Motor neuron (in vitro differentiated cells): ENCODE data around the gene FAM135A. TPM values are rescaled to one million over a fixed set of nuclear protein-coding genes. Genes with fewer than 3 reads are reported as not detected.
A peak's percentile ranks its signal among the peaks of the same experiment; 100 is the strongest.
"Not testable (repeated sequence)": the region's sequence is repeated elsewhere in the genome, so short reads cannot be mapped to it uniquely, and the experiment has no call there.

ENCODE experiments used
- ATAC-seq, 8 experiments: fragments of 200-7000 bp; cut with Tn5 transposase; replicated peaks in 6 of 8; 2 replicates each; pipeline ENCODE4 v1.8.0; 2021; ENCODE audit warnings: mild to moderate bottlenecking in 8 of 8, moderate library complexity in 8 of 8
- H3K27ac ChIP-seq, 2 donors: fragments of 250-450 bp; sonication (Bioruptor Pico); 2 replicates each; pipeline ENCODE4 v1.9.0; 2021; ENCODE audit warnings: antibody characterized with exemption in 2 of 2, mild to moderate bottlenecking in 2 of 2, moderate library complexity in 1 of 2
- H3K4me1 ChIP-seq, 2 donors: fragments of 250-450 bp; sonication (Bioruptor Pico); replicated peaks in 1 of 2; 2 replicates each; pipeline ENCODE4 v1.6.1; 2021; ENCODE audit warnings: antibody characterized with exemption in 2 of 2, mild to moderate bottlenecking in 2 of 2, moderate library complexity in 1 of 2
- H3K4me3 ChIP-seq, 5 donors: fragments of 250-450 bp; sonication (Bioruptor Pico); 2 replicates each; pipeline ENCODE4 v1.9.0; 2021; ENCODE audit warnings: antibody characterized with exemption in 5 of 5, mild to moderate bottlenecking in 5 of 5, moderate library complexity in 4 of 5
- WGBS, 10 experiments: fragments of 450-650 bp; shearing (Covaris generic); methylation state at CpG; one replicate each; pipeline ENCODE4 v1.0.0; 2022; 5-methylcytosine and 5-hydroxymethylcytosine counted together
- in situ Hi-C, 9 experiments: fragments of 400-800 bp; cut with MboI; loops; one replicate each; pipeline ENCODE4 v1.15.0; 2021; ENCODE audit warnings: low sequenced_read_pairs in 9 of 9, low pct_unique_long_range_greater_than_20kb in 2 of 9; ENCODE audit not compliant: unreplicated experiment in 9 of 9
- total RNA-seq, 8 experiments: library from RNA; unstranded; fragments of 300-600 nt; gene quantifications; 2 replicates each; pipeline versions ENCODE4 v1.2.3 to v1.2.4, GENCODE V29; 2022

The FAM135A gene
- total RNA-seq, 8 experiments from 2014 or later: 11.4 to 60.4 (median 19.9) TPM

DNA sequence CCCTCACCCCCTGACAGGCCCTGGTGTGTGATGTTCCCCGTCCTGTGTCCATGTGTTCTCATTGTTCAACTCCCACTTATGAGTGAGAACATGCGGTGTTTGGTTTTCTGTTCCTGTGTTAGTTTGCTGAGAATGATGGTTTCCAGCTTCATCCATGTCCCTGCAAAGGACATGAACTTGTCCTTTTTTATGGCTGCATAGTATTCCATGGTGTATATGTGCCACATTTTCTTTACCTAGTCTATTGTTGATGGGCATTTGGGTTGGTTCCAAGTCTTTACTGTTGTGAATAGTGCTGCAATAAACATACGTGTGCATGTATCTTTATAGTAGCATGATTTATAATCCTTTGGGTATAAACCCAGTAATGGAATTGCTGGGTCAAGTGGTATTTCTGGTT lies 82.5 kb downstream of the FAM135A start:
- WGBS, 10 experiments: 80 to 100% (median 100%) methylated on average over 1 to 2 of the region's 3 CpGs; no CpG with 5 or more reads in 7 of the 10 experiments
- in situ Hi-C loops, H3K4me3 ChIP-seq, ATAC-seq, H3K4me1 ChIP-seq, H3K27ac ChIP-seq: not testable (repeated sequence)

- Histone ChIP-seq H3K4me1 (no peaks in the 10 kb centered on the region), H3K27ac (no peak overlapping the region), H3K4me3 (no peak overlapping the region)
- no peak for ATAC-seq
- 92 to 100% (median 98%) methylated on average over 2 to 3 of the region's 3 CpGs for WGBS, 10 experiments
- in situ Hi-C loops: no loop called here
Measured at GRCh38 chr6:70502484-70502883, 89.2 kb downstream of the FAM135A start.

GRCh38 chr6:70503813-70504465 lies 90.6 kb downstream of the FAM135A start:
- no peak overlapping the region for H3K4me3 ChIP-seq
- H3K4me1 ChIP-seq: no peaks in the 10 kb centered on the region
- in situ Hi-C loops: no loop called here
- ATAC-seq: no peak
- WGBS, 10 experiments: 80 to 100% (median 100%) methylated on average over 1 of the region's 1 CpG; no CpG with 5 or more reads in 2 of the 10 experiments
- no peak overlapping the region for H3K27ac ChIP-seq

DNA sequence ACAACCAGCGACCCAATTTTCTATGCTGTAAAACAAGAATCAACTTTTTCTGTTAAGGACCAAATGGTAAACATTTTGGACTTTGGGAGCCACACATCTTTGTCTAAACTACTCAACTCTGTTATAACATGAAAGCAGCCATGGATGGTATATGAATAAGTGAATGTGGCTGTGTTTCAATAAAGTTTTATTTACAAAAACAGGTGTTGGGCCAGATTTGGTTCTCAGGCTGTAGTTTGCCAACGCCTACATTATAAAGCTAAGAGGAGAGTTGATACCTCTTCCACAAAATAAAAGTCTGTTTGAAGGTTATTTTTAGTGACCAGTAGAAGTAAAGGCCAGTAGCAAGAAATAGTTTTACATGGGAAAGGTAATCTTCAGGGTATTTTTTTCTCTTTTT lies 93.0 kb downstream of the FAM135A start:
- no peaks in the 10 kb centered on the region for H3K4me1 ChIP-seq
- WGBS, 10 experiments: 80 to 100% (median 100%) methylated on average over 1 to 2 of the region's 2 CpGs; no CpG with 5 or more reads in 1 of the 10 experiments
- no peak overlapping the region for H3K4me3 ChIP-seq
- no peak overlapping the region for H3K27ac ChIP-seq
- no peak for ATAC-seq
- in situ Hi-C loops: no loop called here

- Histone ChIP-seq H3K4me3 (no peak overlapping the region), H3K27ac (no peak overlapping the region), H3K4me1 (no peaks in the 10 kb centered on the region)
- in situ Hi-C loops: no loop called here
- ATAC-seq: no peak
- WGBS, 10 experiments: 86 to 100% (median 90%) methylated on average over 1 of the region's 1 CpG; no CpG with 5 or more reads in 5 of the 10 experiments
Measured at GRCh38 chr6:70507161-70507560, 93.9 kb downstream of the FAM135A start.

DNA sequence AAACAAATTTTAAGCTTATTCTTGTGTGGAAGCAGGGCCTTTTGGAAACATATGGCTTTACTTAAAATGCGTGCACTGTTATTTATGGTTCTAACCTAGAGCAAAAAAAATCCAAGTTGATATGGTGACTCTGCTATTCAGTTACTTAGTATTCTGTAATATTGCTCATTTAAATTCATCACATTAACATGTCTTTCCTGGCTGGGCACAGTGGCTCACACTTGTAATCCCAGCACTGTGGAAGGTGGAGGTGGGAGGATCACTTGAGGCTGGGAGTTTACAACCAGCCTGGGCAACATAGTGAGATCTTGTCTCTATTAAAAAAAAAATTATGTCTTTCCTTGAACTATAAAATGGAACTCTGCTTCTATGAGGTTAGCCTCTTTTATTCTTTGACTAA lies 95.6 kb downstream of the FAM135A start:
- H3K4me3 ChIP-seq: no peak overlapping the region
- no peaks in the 10 kb centered on the region for H3K4me1 ChIP-seq
- 67 to 100% (median 84%) methylated on average over 1 of the region's 1 CpG; no CpG with 5 or more reads in 2 of the 10 experiments for WGBS, 10 experiments
- no peak overlapping the region for H3K27ac ChIP-seq
- ATAC-seq: peak in 3 of 8 experiments; percentile 45 to 76 (median 59)
- in situ Hi-C loops: no loop called here

DNA sequence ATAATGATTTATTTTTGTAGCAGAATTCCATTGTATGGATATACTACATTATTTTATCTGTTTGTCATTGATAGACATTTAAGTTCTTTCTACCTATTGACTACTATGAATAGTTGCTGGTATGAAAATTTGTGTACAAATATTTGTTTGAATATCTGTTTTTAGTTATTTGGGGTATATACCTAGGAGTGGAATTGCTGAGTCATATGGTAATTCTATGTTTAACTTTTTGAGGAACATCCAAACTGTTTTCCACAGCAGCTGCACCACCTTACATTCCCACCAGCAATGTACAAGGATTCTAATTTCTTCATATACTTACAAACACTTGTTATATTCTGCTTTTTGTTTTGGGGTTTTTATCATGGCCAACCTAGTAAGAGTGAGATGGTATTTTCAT lies 97.3 kb downstream of the FAM135A start:
- in situ Hi-C loops: no loop called here
- no peak overlapping the region for H3K4me3 ChIP-seq
- no peak overlapping the region for H3K27ac ChIP-seq
- no peak for ATAC-seq
- H3K4me1 ChIP-seq: no peaks in the 10 kb centered on the region

- no peak overlapping the region for H3K27ac ChIP-seq
- WGBS, 10 experiments: 88 to 100% (median 92%) methylated on average over 1 to 3 of the region's 3 CpGs; no CpG with 5 or more reads in 3 of the 10 experiments
- no peaks in the 10 kb centered on the region for H3K4me1 ChIP-seq
- ATAC-seq: peak in 2 of 8 experiments; percentile 14 to 75
- no peak overlapping the region for H3K4me3 ChIP-seq
- in situ Hi-C loops: no loop called here
Measured at GRCh38 chr6:70518723-70519122, 105.4 kb downstream of the FAM135A start.

GRCh38 chr6:70520575-70520974 lies 107.3 kb downstream of the FAM135A start:
- Histone ChIP-seq H3K27ac (no peak overlapping the region), H3K4me1 (no peaks in the 10 kb centered on the region), H3K4me3 (no peak overlapping the region)
- peak in 1 of 8 experiments; percentile 60 for ATAC-seq
- in situ Hi-C loops: no loop called here

GRCh38 chr6:70524721-70525286 lies 111.5 kb downstream of the FAM135A start:
- 66 to 100% (median 80%) methylated on average over 1 to 4 of the region's 4 CpGs for whole genome bisulfite sequencing, 10 experiments
- in situ Hi-C loops: loop anchor here in 2 of 9 experiments (25.0 kb wide), 2 partner anchors 337 to 487 kb away; no protein-coding TSS in a partner anchor

GRCh38 chr6:70527071-70527737 lies 113.9 kb downstream of the FAM135A start:
- H3K4me3 ChIP-seq: no peak overlapping the region
- ATAC-seq: no peak
- in situ Hi-C loops: loop anchor here in 2 of 9 experiments (25.0 kb wide), 2 partner anchors 335 to 485 kb away; no protein-coding TSS in a partner anchor

More at GRCh38 chr6:70524721-70525286, 111.5 kb downstream of the FAM135A start:
- ATAC-seq: no peak
- Histone ChIP-seq H3K4me1 (no peaks in the 10 kb centered on the region), H3K4me3 (no peak overlapping the region), H3K27ac (no peak overlapping the region)

DNA sequence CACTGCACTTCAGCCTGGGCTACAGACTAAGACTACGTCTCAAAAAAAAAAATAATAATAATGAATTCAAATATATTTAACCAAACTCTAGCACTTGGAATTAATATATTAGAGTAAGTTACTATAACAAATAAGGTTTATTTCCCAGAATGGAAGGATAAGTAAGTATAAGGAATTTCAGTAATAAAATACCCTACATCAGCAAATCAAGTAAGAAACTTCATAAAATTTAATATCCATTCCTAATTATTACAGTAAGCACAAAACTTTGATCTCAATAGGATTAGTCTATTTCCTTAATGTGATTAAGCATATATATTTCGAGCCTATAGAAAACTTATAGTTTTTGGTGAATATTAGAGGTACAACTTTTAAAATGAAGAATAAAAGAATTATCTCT lies 116.7 kb downstream of the FAM135A start:
- H3K27ac ChIP-seq: no peak overlapping the region
- 79 to 100% (median 92%) methylated on average over 1 to 2 of the region's 2 CpGs; no CpG with 5 or more reads in 1 of the 10 experiments for WGBS, 10 experiments
- H3K4me1 ChIP-seq: no peaks in the 10 kb centered on the region
- in situ Hi-C loops: loop anchor here in 2 of 9 experiments (25.0 kb wide), 2 partner anchors 332 to 482 kb away; no protein-coding TSS in a partner anchor
- H3K4me3 ChIP-seq: no peak overlapping the region
- ATAC-seq: no peak

More at GRCh38 chr6:70527071-70527737, 113.9 kb downstream of the FAM135A start:
- no peak overlapping the region for H3K27ac ChIP-seq
- no peaks in the 10 kb centered on the region for H3K4me1 ChIP-seq
- WGBS, 10 experiments: 85 to 100% (median 96%) methylated on average over 1 to 5 of the region's 5 CpGs; no CpG with 5 or more reads in 1 of the 10 experiments

DNA sequence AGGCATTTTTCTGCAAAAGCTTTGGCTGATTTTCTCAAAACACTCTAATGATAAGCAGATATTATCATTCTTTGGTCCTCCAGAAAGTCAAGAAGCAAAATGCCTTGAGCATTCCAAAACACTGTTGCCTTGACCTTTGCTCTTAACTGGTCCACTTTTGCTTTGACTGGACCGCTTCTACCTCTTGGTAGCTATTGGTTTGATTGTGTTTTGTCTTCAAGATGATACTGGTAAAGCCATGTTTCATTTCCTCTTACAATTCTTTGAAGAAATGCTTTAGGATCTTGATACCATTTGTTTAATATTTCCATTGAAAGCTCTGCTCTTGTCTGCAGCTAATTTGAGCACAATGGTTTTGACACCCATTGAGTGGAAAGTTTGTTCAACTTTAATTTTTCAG lies 117.8 kb downstream of the FAM135A start:
- ATAC-seq: no peak
- no peak overlapping the region for H3K4me3 ChIP-seq
- 67 to 100% (median 100%) methylated on average over 1 of the region's 1 CpG; no CpG with 5 or more reads in 2 of the 10 experiments for WGBS, 10 experiments
- no peak overlapping the region for H3K27ac ChIP-seq
- in situ Hi-C loops: loop anchor here in 2 of 9 experiments (25.0 kb wide), 2 partner anchors 331 to 481 kb away; no protein-coding TSS in a partner anchor
- no peaks in the 10 kb centered on the region for H3K4me1 ChIP-seq
